ENCODE measurements around the gene CTAG1B.
"Not testable (repeated sequence)": the region's sequence is repeated elsewhere in the genome, so short reads cannot be mapped to it uniquely, and the experiment has no call there.

CTAG1B gene

GRCh38 chrX:154619182-154619581, at the start of gene CTAG1B:
Gene CTAG1B (minus strand): TSS chrX:154619282. CDS start chrX:154619218, 64 bp downstream.
- not testable (repeated sequence) for DNase-seq (ENCODE audit: low spot score)

DNA sequence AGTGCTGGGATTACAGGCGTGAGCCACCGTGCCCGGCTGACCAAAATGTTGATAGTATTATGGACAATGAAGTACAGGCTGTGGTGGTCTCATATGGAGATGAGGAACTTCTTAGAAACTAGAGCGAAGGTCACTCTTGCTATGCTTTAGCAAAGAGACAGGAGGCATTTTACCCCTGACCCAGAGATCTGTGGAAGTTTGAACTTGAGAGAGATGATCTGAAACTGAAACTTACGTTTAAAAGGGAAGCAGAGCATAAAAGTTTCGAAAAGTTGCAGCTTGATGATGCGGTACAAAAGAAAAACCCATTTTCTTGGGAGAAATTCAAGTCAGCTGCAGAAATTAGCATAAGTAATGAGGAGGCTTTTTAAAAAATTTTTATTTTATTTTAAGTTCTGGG, 42.8 kb upstream of the CTAG1B start:
- DNase-seq (ENCODE audit: low spot score) = no peak

DNA sequence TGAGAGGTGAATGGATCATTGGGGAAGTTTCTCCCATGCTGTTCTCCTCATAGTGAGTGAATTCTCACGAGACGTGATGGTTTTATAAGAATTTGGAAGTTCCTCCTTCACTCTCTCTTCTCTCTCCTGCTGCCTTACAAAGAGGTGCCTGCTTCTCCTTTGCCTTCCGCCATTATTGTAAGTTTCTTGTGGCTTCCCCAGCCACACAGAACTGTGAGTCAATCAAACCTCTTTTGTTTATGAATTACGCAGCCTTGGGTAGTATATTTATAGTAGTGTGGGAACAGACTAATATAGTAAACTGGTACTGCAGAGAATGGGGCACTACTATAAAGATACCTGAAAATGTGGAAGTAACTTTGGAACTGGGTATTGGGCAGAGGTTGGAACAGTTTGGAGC, 42.1 kb upstream of the CTAG1B start:
- DNase-seq (ENCODE audit: low spot score) = no peak

- no peak for DNase-seq (ENCODE audit: low spot score)
Measured at GRCh38 chrX:154660541-154660940, 41.5 kb upstream of the CTAG1B start.

GRCh38 chrX:154658957-154659356, 39.9 kb upstream of the CTAG1B start:
- no peak for DNase-seq (ENCODE audit: low spot score)

GRCh38 chrX:154658187-154658586, 39.1 kb upstream of the CTAG1B start:
- no peak for DNase-seq (ENCODE audit: low spot score)

- DNase-seq (ENCODE audit: low spot score) = no peak
Measured at GRCh38 chrX:154657226-154657805, 38.2 kb upstream of the CTAG1B start.

DNA sequence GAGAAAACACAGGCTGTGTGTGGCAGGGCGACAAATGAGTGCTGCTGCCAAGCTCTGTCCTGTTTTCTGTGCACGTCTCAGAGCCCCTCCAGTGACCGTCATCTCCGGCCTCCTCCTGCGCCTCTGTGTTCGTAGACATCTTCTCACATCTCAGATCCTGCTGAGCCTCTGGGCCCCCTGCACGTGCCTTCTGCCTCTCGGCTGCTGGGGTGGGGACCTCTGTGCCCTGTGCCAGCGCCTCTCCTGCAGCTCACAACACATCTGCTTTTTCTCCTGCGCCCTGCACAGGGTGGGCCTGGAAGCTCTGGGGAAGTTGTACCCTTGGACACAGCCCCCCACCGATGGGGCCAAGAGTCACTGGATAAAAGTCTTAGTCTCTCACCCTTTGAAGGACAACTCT, 36.7 kb upstream of the CTAG1B start:
- DNase-seq (ENCODE audit: low spot score) = no peak

DNA sequence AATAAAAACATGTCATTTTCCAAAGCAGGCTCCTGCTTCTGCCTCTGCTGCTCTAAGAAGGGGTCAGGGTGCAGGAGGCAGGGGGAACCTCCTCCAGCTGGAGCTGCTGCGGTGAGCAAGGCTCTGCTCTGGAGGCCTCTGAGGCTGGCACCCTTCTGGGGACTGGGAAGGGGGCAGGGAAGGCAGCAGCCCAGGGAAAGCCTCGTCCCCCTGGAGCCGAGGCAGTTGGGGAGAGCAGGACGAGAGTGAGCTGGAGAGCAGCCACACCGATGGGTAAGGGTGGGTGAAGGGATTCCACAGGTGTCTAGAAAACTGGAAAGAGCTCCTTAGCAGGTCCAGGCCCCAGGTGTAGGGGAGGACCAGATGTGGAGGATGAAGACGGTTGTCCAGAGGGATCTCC, 36.3 kb upstream of the CTAG1B start:
- no peak for DNase-seq (ENCODE audit: low spot score)

DNA sequence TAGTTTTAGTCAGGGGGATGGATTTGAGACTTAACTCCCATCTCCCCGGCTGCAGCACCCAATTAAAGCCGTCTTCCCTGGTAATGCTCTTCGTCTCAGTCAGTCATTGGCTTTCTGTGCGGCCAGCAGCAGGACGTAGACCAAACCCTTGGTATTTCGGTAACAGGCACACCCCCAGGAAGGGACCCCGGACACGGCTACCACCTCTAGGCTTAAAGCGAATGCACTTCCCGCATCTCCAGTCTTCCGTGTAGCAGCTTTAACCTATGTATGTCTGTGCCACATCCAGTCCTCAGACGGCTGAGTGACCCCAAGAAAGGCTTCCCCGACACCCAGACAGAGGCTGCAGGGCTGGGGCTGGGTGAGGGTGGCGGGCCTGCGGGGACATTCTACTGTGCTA, 35.8 kb upstream of the CTAG1B start:
- no peak for DNase-seq (ENCODE audit: low spot score)

GRCh38 chrX:154654372-154654771, 35.3 kb upstream of the CTAG1B start:
- no peak for DNase-seq (ENCODE audit: low spot score)

- not testable (repeated sequence) for DNase-seq (ENCODE audit: low spot score)
Measured at GRCh38 chrX:154653413-154653812, 34.3 kb upstream of the CTAG1B start, which contains the start of gene CTAG2. Gene CTAG2 (minus strand): TSS chrX:154653579. CDS start chrX:154653515, 64 bp downstream.

- no peak for DNase-seq (ENCODE audit: low spot score)
Measured at GRCh38 chrX:154653048-154653401, 33.9 kb upstream of the CTAG1B start.

- DNase-seq (ENCODE audit: low spot score) = no peak
Measured at GRCh38 chrX:154652311-154653047, 33.4 kb upstream of the CTAG1B start.

GRCh38 chrX:154650221-154650510, 31.1 kb upstream of the CTAG1B start:
- DNase-seq (ENCODE audit: low spot score) = no peak

- DNase-seq (ENCODE audit: low spot score) = no peak
Measured at GRCh38 chrX:154649503-154650220, 30.6 kb upstream of the CTAG1B start.

GRCh38 chrX:154648931-154649330, 29.8 kb upstream of the CTAG1B start:
- DNase-seq (ENCODE audit: low spot score) = no peak

DNA sequence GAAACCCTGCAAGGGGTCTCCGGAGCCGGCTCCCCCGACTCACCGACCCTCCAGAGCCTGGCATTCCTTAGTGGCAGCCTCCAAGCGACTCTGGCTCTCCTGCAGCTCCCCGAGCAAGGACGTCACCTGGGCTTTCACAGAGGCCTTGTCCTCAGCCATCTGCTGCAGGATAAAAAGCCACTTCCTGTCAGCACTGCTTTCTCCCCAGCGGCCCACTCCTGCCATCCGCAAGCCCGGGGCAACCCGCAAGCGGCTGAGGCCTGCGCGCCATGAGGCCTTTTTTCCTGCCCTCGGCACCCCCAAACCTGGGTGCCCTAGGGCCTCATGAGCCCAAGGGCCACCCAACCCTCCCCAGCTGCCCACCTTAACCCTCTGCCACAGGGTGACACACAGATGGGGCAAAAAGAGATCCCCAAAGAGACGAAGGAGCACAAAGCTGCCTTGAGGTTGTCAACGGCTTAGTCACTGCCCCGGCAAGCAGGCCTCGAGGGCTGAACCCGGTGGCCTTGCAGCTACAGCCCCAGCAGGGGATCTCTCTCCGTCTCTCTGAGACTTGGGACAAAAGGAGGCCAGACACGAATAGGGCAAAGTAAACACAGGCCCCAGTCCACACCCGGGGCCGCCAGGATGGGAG, 26.8 kb upstream of the CTAG1B start:
- DNase-seq (ENCODE audit: low spot score) = not testable (repeated sequence)

GRCh38 chrX:154643708-154644107, 24.6 kb upstream of the CTAG1B start:
- DNase-seq (ENCODE audit: low spot score) = not testable (repeated sequence)

DNA sequence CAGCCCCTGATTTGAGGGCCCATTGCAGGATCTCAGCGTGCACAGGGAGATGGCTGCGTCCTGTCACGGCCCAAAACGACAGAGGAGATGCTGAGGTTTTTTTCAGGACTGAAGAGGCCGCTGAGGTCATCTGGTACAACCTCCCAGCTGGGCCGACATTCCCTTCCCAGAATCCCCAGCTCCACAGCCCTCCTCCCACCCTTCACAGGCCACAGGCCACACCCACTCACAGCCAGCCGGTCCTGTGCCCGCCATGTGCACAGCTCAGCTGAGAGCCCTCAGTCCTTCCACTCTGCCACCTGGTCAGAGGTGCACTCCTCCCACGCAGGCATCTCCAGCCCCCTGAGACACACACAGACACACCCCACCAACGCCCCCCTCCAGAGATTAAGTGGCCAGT, 22.7 kb upstream of the CTAG1B start:
- not testable (repeated sequence) for DNase-seq (ENCODE audit: low spot score)

GRCh38 chrX:154633661-154634060, 14.6 kb upstream of the CTAG1B start:
- not testable (repeated sequence) for DNase-seq (ENCODE audit: low spot score)

DNA sequence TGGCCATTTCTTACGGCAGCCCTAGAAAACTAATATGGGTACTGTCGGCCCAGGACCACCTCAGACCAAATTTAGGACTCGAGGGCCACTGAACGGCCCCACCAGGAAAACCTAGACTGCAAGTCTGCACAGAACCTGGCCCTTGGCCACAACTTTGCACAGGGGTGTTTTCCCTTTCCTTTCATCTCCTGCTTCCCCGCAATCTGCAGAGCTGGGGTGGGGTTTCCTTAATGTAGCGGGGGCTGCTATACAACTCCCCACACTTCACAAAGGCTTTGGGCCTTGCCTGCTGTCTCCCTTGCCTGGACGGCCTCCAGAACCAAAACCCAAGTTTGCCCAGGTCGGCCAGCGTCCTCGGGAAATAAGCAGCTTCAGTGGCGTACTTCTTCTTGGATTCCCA, 11.9 kb upstream of the CTAG1B start:
- not testable (repeated sequence) for DNase-seq (ENCODE audit: low spot score)

- not testable (repeated sequence) for DNase-seq (ENCODE audit: low spot score)
Measured at GRCh38 chrX:154628960-154629359, 9.9 kb upstream of the CTAG1B start.

Data from AG08396 (cell line).